SK-N-SH (cell line): ENCODE measurements around the gene PEX26. TPM values are rescaled to one million over a fixed set of nuclear protein-coding genes. Genes with fewer than 3 reads are reported as not detected.
A peak's percentile ranks its signal among the peaks of the same experiment; 100 is the strongest.

ENCODE experiments used
- CTCF ChIA-PET: fragments of 300-600, 350-600 bp; formaldehyde crosslinking; extraction: SDS; loops from one replicate; lab custom pipeline; 2021; lab: Yijun Ruan, JAX
- POLR2A ChIA-PET: fragments of 350-600 bp; sonication (Branson Sonifier 250); formaldehyde crosslinking; extraction: SDS; loops from one replicate; lab custom pipeline; 2020; ENCODE audit warnings: antibody characterized with exemption, inconsistent platforms; lab: Yijun Ruan, JAX
- DNase-seq: peaks from one replicate; pipeline ENCODE4 v3.0.0; 2012
- H2AFZ ChIP-seq: fragments of 200-600 bp; sonication (generic); 2 replicates; pipeline ENCODE4 v1.8.1; 2016; ENCODE audit warnings: antibody characterized with exemption, mild to moderate bottlenecking, low read depth
- H3F3A ChIP-seq: fragments of 200-600 bp; sonication (generic); replicated peaks from 2 replicates; pipeline ENCODE3; 2016; ENCODE audit warnings: antibody characterized with exemption, mild to moderate bottlenecking; ENCODE audit not compliant: insufficient read depth
- H3K27ac ChIP-seq, 2 experiments: fragments of 200-500 bp in 1 of 2; fragments of 200-600 bp in 1 of 2; sonication (Bioruptor generic) in 1 of 2; sonication (generic), shearing (Covaris generic) in 1 of 2; 2 replicates each; pipeline versions ENCODE4 v1.5.1 to v1.6.1; 2014 to 2016; ENCODE audit warnings: low read depth in 2 of 2, inconsistent platforms in 1 of 2, low read length in 1 of 2, mild to moderate bottlenecking in 1 of 2, mixed read lengths in 1 of 2
- H3K27me3 ChIP-seq: fragments of 200-600 bp; sonication (generic), shearing (Covaris generic); 2 replicates; pipeline ENCODE4 v1.6.1; 2016; ENCODE audit warnings: mixed run types; ENCODE audit not compliant: insufficient read depth
- H3K36me3 ChIP-seq, 2 experiments: fragments of 200-500 bp in 1 of 2; fragments of 200-600 bp in 1 of 2; sonication (Bioruptor generic) in 1 of 2; sonication (generic) in 1 of 2; replicated peaks in 1 of 2; 2 replicates each; pipeline versions ENCODE3 to v1.5.1; 2014 to 2016; ENCODE audit warnings: low read length in 1 of 2, mild to moderate bottlenecking in 1 of 2; ENCODE audit not compliant: insufficient read depth in 2 of 2, control insufficient read depth in 1 of 2
- H3K4me1 ChIP-seq, 2 experiments: fragments of 200-500 bp in 1 of 2; fragments of 200-600 bp in 1 of 2; sonication (Bioruptor generic) in 1 of 2; sonication (generic), shearing (Covaris generic) in 1 of 2; 2 replicates each; pipeline versions ENCODE4 v1.5.1 to v1.6.1; 2014 to 2016; ENCODE audit warnings: low read depth in 1 of 2, low read length in 1 of 2, mixed run types in 1 of 2; ENCODE audit not compliant: insufficient read depth in 2 of 2, control insufficient read depth in 1 of 2
- H3K4me2 ChIP-seq: fragments of 200-600 bp; sonication (generic), shearing (Covaris generic); 2 replicates; pipeline ENCODE4 v1.6.1; 2017; ENCODE audit warnings: mixed run types
- H3K4me3 ChIP-seq, 2 experiments: fragments of 200-500 bp in 1 of 2; fragments of 200-600 bp in 1 of 2; sonication (Bioruptor generic) in 1 of 2; sonication (generic), shearing (Covaris generic) in 1 of 2; 2 replicates each; pipeline versions ENCODE4 v1.5.1 to v1.8.1; 2014 to 2016; ENCODE audit warnings: low read depth in 2 of 2, inconsistent platforms in 1 of 2, low read length in 1 of 2, mild to moderate bottlenecking in 1 of 2, mixed read lengths in 1 of 2, moderate library complexity in 1 of 2
- H3K79me2 ChIP-seq: fragments of 200-600 bp; sonication (generic); 2 replicates; pipeline ENCODE4 v1.8.1; 2017; ENCODE audit warnings: mild to moderate bottlenecking; ENCODE audit not compliant: insufficient read depth
- H3K9ac ChIP-seq: fragments of 200-600 bp; sonication (generic); 2 replicates; pipeline ENCODE4 v1.6.1; 2017; ENCODE audit warnings: mixed run types
- H3K9me2 ChIP-seq: fragments of 200-600 bp; sonication (generic); 2 replicates; pipeline ENCODE4 v1.6.1; 2017; ENCODE audit warnings: mixed run types
- H3K9me3 ChIP-seq: fragments of 200-600 bp; sonication (generic); 2 replicates; pipeline ENCODE4 v1.6.1; 2017; ENCODE audit warnings: mixed run types, mild to moderate bottlenecking, moderate library complexity
- H4K20me1 ChIP-seq: fragments of 200-600 bp; sonication (generic); 2 replicates; pipeline ENCODE4 v1.6.1; 2017; ENCODE audit warnings: mild to moderate bottlenecking, mixed run types; ENCODE audit not compliant: insufficient read depth
- CHD2 ChIP-seq: fragments of 150-350 bp; IDR thresholded peaks from 2 replicates; pipeline ENCODE4 v1.6.1; 2018; ENCODE audit warnings: low read length; ENCODE audit not compliant: partially characterized antibody
- ELF1 ChIP-seq: IDR thresholded peaks from 2 replicates; pipeline ENCODE4 v1.4.0; 2012
- EP300 ChIP-seq, 2 experiments: IDR thresholded peaks; 2 replicates each; pipeline versions ENCODE4 v1.4.0 to v1.6.1; 2012; ENCODE audit warnings: borderline replicate concordance in 1 of 2, low read depth in 1 of 2, low read length in 1 of 2
- FOSL2 ChIP-seq: IDR thresholded peaks from 2 replicates; pipeline ENCODE4 v1.4.0; 2012; ENCODE audit warnings: low read depth, mild to moderate bottlenecking, moderate library complexity, borderline replicate concordance
- FOXJ3 ChIP-seq: sonication (generic); formaldehyde crosslinking; IDR thresholded peaks from 2 replicates; pipeline ENCODE4 v1.5.1; 2020; ENCODE audit warnings: mild to moderate bottlenecking, missing genetic modification reagents
- FOXM1 ChIP-seq: IDR thresholded peaks from 2 replicates; pipeline ENCODE4 v1.4.0; 2012; ENCODE audit warnings: low read depth, mild to moderate bottlenecking
- GATA2 ChIP-seq: sonication (generic); formaldehyde crosslinking; IDR thresholded peaks from 2 replicates; pipeline ENCODE4 v1.5.0; 2020; ENCODE audit warnings: mild to moderate bottlenecking, missing genetic modification reagents
- IRF3 ChIP-seq: fragments of 150-350 bp; IDR thresholded peaks from 2 replicates; pipeline ENCODE4 v1.6.1; 2016; ENCODE audit warnings: mild to moderate bottlenecking, low read depth, low read length
- MAX ChIP-seq: IDR thresholded peaks from 2 replicates; pipeline ENCODE4 v1.4.0; 2012; ENCODE audit warnings: low read depth
- MXI1 ChIP-seq: IDR thresholded peaks from 2 replicates; pipeline ENCODE4 v1.6.1; 2012; ENCODE audit warnings: mild to moderate bottlenecking, low read depth, low read length, improper control_type of control experiment
- NRF1 ChIP-seq: IDR thresholded peaks from 2 replicates; pipeline ENCODE4 v1.6.1; 2012; ENCODE audit warnings: low read depth, mild to moderate bottlenecking, low read length
- PBX3 ChIP-seq: IDR thresholded peaks from 2 replicates; pipeline ENCODE4; 2012
- POLR2AphosphoS5 ChIP-seq: IDR thresholded peaks from 2 replicates; pipeline ENCODE4 v1.6.1; 2012; ENCODE audit warnings: low read depth, low read length
- RAD21 ChIP-seq: IDR thresholded peaks from 2 replicates; pipeline ENCODE4 v1.6.1; 2012; ENCODE audit warnings: mild to moderate bottlenecking, low read length
- SIN3A ChIP-seq: IDR thresholded peaks from 2 replicates; pipeline ENCODE4 v1.6.1; 2012; ENCODE audit warnings: low read depth, mild to moderate bottlenecking, low read length, moderate library complexity, borderline replicate concordance
- SMC3 ChIP-seq: IDR thresholded peaks from 2 replicates; pipeline ENCODE4 v1.6.1; 2012; ENCODE audit warnings: low read depth, low read length, improper control_type of control experiment
- TAF1 ChIP-seq: IDR thresholded peaks from 2 replicates; pipeline ENCODE4 v1.6.1; 2012; ENCODE audit warnings: low read depth, mild to moderate bottlenecking, low read length, moderate library complexity, borderline replicate concordance
- USF2 ChIP-seq: fragments of 150-350 bp; IDR thresholded peaks from 2 replicates; pipeline ENCODE4 v1.6.1; 2017; ENCODE audit warnings: antibody characterized with exemption, low read length, low read depth, borderline replicate concordance
- YY1 ChIP-seq: IDR thresholded peaks from 2 replicates; pipeline ENCODE4 v1.4.0; 2012; ENCODE audit warnings: low read depth, mild to moderate bottlenecking
- ZBTB33 ChIP-seq: IDR thresholded peaks from 2 replicates; pipeline ENCODE4 v1.4.0; 2012; ENCODE audit warnings: low read depth, borderline replicate concordance
- WGBS: methylation state at CpG from one replicate; pipeline ENCODE4 v1.1.6; 2017; ENCODE audit warnings: low lambda C conversion rate; 5-methylcytosine and 5-hydroxymethylcytosine counted together
- polyA plus RNA-seq, 3 experiments: library from polyadenylated mRNA; depleted of rRNA; stranded (reverse); fragments of >200 nt; gene quantifications; 2 replicates each; pipeline ENCODE4 v1.2.3, GENCODE V29; 2012

The PEX26 gene
- polyA plus RNA-seq, 1 of the 3 experiments (the other 2 are of a cell fraction), result 13.0 TPM

- TF ChIP-seq ZBTB33 (peak; percentile 90), FOXM1 (no peak), GATA2 (CRISPR knock-in tag) (no peak), MAX (peak; percentile 87), SMC3 (no peak), SIN3A (no peak; the same call in 1 of the 2 replicates), PBX3 (no peak), TAF1 (peak; percentile 64; the same call in 1 of the 2 replicates), FOSL2 (no peak)
Measured at GRCh38 chr22:18077639-18078328, at the start of gene PEX26 (continued).

GRCh38 chr22:18028817-18029527, 48.8 kb upstream of the PEX26 start:
- ChIA-PET POLR2A (no interaction called here), CTCF (interaction anchor here (0.8 to 1.1 kb wide), 5 partner anchors 9 to 199 kb away, joined by 3 to 6 read pairs (median 4); no protein-coding TSS in a partner anchor)
- Histone ChIP-seq H3K9ac (no peak overlapping the region), H3K9me3 (no peaks in the 10 kb centered on the region), H3K9me2 (no peaks in the 10 kb centered on the region), H3K4me2 (no peak overlapping the region), H3K4me3 (no peak overlapping the region), H4K20me1 (no peaks in the 10 kb centered on the region), H3K79me2 (no peaks in the 10 kb centered on the region), H3F3A (peaks cover 19% of the 10 kb centered on the region), H2AFZ (no peak overlapping the region), H3K36me3 (no peaks in the 10 kb centered on the region), H3K4me1 (peaks cover 16 to 19% of the 10 kb centered on the region in 2 experiments; a peak in 3 of 4 replicates), H3K27ac (no peak overlapping the region), H3K27me3 (no peaks in the 10 kb centered on the region)
- DNase-seq, result no peak
- WGBS, result 85% methylated on average over 3 of the region's 3 CpGs
- TF ChIP-seq RAD21 (no peak), TAF1 (no peak), MXI1 (no peak), YY1 (no peak), IRF3 (no peak), PBX3 (no peak), FOXM1 (no peak), ELF1 (no peak), CHD2 (no peak), EP300 (IDR thresholded peaks at IDR 0.05; ENCODE audit: borderline replicate concordance in 1 of 2, low read depth in 1 of 2, low read length in 1 of 2) (no peak), SMC3 (no peak), FOXJ3 (CRISPR knock-in tag) (no peak), POLR2AphosphoS5 (no peak), USF2 (no peak), ZBTB33 (no peak), NRF1 (no peak)
